Activated CD4-positive, alpha-beta T cell treated with anti-CD3 and anti-CD28 coated beads for 36 hours (primary cell): Measurements from ENCODE around the gene TM6SF1. TPM values are rescaled to one million over a fixed set of nuclear protein-coding genes. Genes with fewer than 3 reads are reported as not detected.
"Not testable (repeated sequence)": the region's sequence is repeated elsewhere in the genome, so short reads cannot be mapped to it uniquely, and the experiment has no call there.

Experiments
- ATAC-seq: fragments of 200-7000 bp; cut with Tn5 transposase; one replicate; pipeline ENCODE4 v1.10.0; 2021; ENCODE audit warnings: mild to moderate bottlenecking, moderate library complexity
- CTCF ChIA-PET: fragments of 350-600 bp; sonication (Branson Sonifier 250); formaldehyde crosslinking; loops from one replicate; lab custom pipeline; 2021; ENCODE audit warnings: antibody characterized with exemption; lab: Charles Lee
- POLR2A ChIA-PET: fragments of 350-600 bp; sonication (Branson Sonifier 250); formaldehyde crosslinking; loops from one replicate; lab custom pipeline; 2021; ENCODE audit warnings: antibody characterized with exemption, inconsistent platforms; lab: Charles Lee
- DNase-seq: peaks from one replicate; pipeline ENCODE4 v3.0.0-alpha.2; 2020
- H3K27ac Mint-ChIP-seq: one replicate; pipeline ENCODE4 v1.8.0; 2021; ENCODE audit warnings: mixed read lengths
- H3K27me3 Mint-ChIP-seq: one replicate; pipeline ENCODE4 v1.8.0; 2021; ENCODE audit warnings: mixed read lengths
- H3K36me3 Mint-ChIP-seq: one replicate; pipeline ENCODE4 v1.8.0; 2021; ENCODE audit warnings: low read depth, mixed read lengths
- H3K4me1 Mint-ChIP-seq: one replicate; pipeline ENCODE4 v1.8.0; 2021; ENCODE audit warnings: mixed read lengths
- H3K4me3 Mint-ChIP-seq: one replicate; pipeline ENCODE4 v1.8.0; 2021; ENCODE audit warnings: mild to moderate bottlenecking, moderate library complexity, mixed read lengths
- H3K9me3 Mint-ChIP-seq: one replicate; pipeline ENCODE4 v1.8.0; 2021; ENCODE audit warnings: low read depth, mixed read lengths
- intact Hi-C, 2 experiments: fragments of 100-400 bp; cut with DNase I in 1 of 2; cut with micrococcal nuclease in 1 of 2; formaldehyde crosslinking; loops; one replicate each; pipeline versions ENCODE4 v1.14.2 to v1.15.1; 2022 to 2024; cut with DNase I, micrococcal nuclease
- total RNA-seq, 2 experiments: library from RNA; stranded (reverse); gene quantifications; one replicate each; pipeline ENCODE4 v1.2.3, GENCODE V29; 2021

TM6SF1 gene
- total RNA-seq, 2 experiments from 2014 or later: 1.3 to 1.5 TPM

DNA sequence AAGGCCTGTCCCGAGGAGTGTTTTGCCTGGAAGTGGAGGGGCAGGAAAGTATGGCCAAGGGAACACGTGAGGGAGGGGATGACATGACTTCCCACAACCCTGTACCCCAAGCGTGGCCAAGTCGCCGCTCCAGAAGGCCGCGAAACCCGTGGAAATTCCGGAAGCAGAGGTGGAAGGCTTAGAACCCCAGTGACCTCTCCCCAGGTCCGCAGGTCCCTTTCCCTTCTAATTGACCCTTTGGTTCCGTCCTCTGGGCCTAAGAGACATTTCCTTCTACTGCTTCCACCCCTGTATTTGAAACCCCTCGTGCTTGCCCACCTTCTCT, 39.8 kb upstream of the TM6SF1 start:
- ATAC-seq (no peak), DNase-seq (no peak)
- Mint-ChIP-seq H3K4me3 (peak overlapping the region; percentile 79), H3K9me3 (peaks cover 7% of the 10 kb centered on the region), H3K36me3 (peaks cover 14% of the 10 kb centered on the region), H3K4me1 (peaks cover 20% of the 10 kb centered on the region), H3K27ac (peak overlapping the region; percentile 74), H3K27me3 (peaks cover 4% of the 10 kb centered on the region)
- ChIA-PET POLR2A (interaction anchor here (1.2 kb wide), 1 partner anchor 49 kb away, joined by 3 read pairs; no protein-coding TSS in a partner anchor), CTCF (interaction anchor here (0.7 to 2.1 kb wide), 4 partner anchors 19 to 214 kb away, joined by 3 to 6 read pairs (median 3); partner anchors contain the start of gene C15orf40)
- intact Hi-C loops: loop anchor here (1.0 to 5.0 kb wide), 13 partner anchors 56 to 1020 kb away; partner anchors contain the start of genes C15orf40 (in 2 of the 2), RPS17 (in 2 of the 2), AP3B2 (in 1 of the 2) and EFL1 (in 1 of the 2)

DNA sequence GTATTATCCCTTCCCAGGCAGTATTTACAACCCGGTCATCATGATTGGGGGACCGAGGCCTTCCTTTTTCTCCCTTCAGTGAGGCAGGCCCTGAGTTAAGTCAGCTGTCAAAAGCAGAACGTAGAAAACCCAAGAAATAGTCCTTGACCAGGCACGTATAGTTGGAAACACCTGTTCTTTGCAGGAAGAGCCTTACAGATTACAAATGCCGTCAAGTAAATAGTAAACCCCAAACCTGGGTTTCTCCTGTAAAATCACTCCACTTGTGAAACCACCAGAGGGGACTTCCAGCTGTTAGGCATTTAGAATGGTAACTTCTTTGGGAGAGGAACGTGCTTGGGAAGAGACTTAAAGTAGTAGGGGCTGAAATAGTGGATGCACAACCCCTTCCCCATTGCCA, 39.4 kb upstream of the TM6SF1 start:
- Mint-ChIP-seq H3K4me1 (peaks cover 20% of the 10 kb centered on the region), H3K4me3 (peak overlapping the region; percentile 79), H3K9me3 (peaks cover 7% of the 10 kb centered on the region), H3K27ac (peak overlapping the region; percentile 74), H3K27me3 (peaks cover 4% of the 10 kb centered on the region), H3K36me3 (peaks cover 14% of the 10 kb centered on the region)
- ChIA-PET CTCF (interaction anchor here (1.2 to 2.1 kb wide), 2 partner anchors 57 to 214 kb away, joined by 3 to 6 read pairs; partner anchors contain the start of gene C15orf40), POLR2A (interaction anchor here (1.2 kb wide), 1 partner anchor 57 kb away, joined by 8 read pairs; no protein-coding TSS in a partner anchor)
- intact Hi-C loops: loop anchor here in 1 of 2 experiments (5.0 kb wide), 2 partner anchors 806 to 1021 kb away; partner anchors contain the start of genes EFL1, MEX3B and SAXO2
- DNase-seq (no peak), ATAC-seq (no peak)

- POLR2A ChIA-PET: interaction anchor here (1.2 kb wide), 1 partner anchor 59 kb away, joined by 8 read pairs; no protein-coding TSS in a partner anchor
These were observed 38.2 kb upstream of the TM6SF1 start for GRCh38 chr15:83069211-83069642.

GRCh38 chr15:83077491-83078230, 29.8 kb upstream of the TM6SF1 start:
- H3K27ac Mint-ChIP-seq: no peak overlapping the region
- H3K27me3 Mint-ChIP-seq: peaks cover 33% of the 10 kb centered on the region
- ChIA-PET CTCF (interaction anchor here (0.7 kb wide), 1 partner anchor 517 kb away, joined by 3 read pairs; no protein-coding TSS in a partner anchor), POLR2A (no interaction called here)
- H3K4me1 Mint-ChIP-seq: peaks cover 2% of the 10 kb centered on the region
- peaks cover 10% of the 10 kb centered on the region for H3K9me3 Mint-ChIP-seq
- intact Hi-C loops: no loop called here
- H3K36me3 Mint-ChIP-seq: no peaks in the 10 kb centered on the region
- DNase-seq: no peak
- no peak overlapping the region for H3K4me3 Mint-ChIP-seq
- ATAC-seq: no peak

More at GRCh38 chr15:83069211-83069642, 38.2 kb upstream of the TM6SF1 start:
- not testable (repeated sequence) for H3K27me3 Mint-ChIP-seq, H3K27ac Mint-ChIP-seq, H3K9me3 Mint-ChIP-seq, H3K4me3 Mint-ChIP-seq
- intact Hi-C loops: loop anchor here in 1 of 2 experiments (5.0 kb wide), 2 partner anchors 807 to 1022 kb away; partner anchors contain the start of genes EFL1, MEX3B and SAXO2
- Mint-ChIP-seq H3K36me3 (peaks cover 14% of the 10 kb centered on the region), H3K4me1 (peaks cover 20% of the 10 kb centered on the region)
- DNase-seq: peak; percentile 59
- peak; percentile 14 for ATAC-seq
- CTCF ChIA-PET: interaction anchor here (1.2 kb wide), 1 partner anchor 57 kb away, joined by 4 read pairs; no protein-coding TSS in a partner anchor

- no peak for DNase-seq
- intact Hi-C loops: no loop called here
- Mint-ChIP-seq H3K27ac (no peak overlapping the region), H3K4me3 (no peak overlapping the region), H3K27me3 (peaks cover 35% of the 10 kb centered on the region), H3K36me3 (no peaks in the 10 kb centered on the region), H3K9me3 (peaks cover 10% of the 10 kb centered on the region), H3K4me1 (peaks cover 2% of the 10 kb centered on the region)
- no peak for ATAC-seq
- POLR2A ChIA-PET: no interaction called here
- CTCF ChIA-PET: interaction anchor here (0.7 kb wide), 1 partner anchor 370 kb away, joined by 3 read pairs; no protein-coding TSS in a partner anchor
These were observed 28.7 kb upstream of the TM6SF1 start for GRCh38 chr15:83078712-83079111.

- CTCF ChIA-PET: no interaction called here
- DNase-seq: no peak
- H3K27me3 Mint-ChIP-seq: peaks cover 28% of the 10 kb centered on the region
- POLR2A ChIA-PET: no interaction called here
- intact Hi-C loops: no loop called here
- H3K4me1 Mint-ChIP-seq: peaks cover 2% of the 10 kb centered on the region
- no peaks in the 10 kb centered on the region for H3K9me3 Mint-ChIP-seq
- ATAC-seq: no peak
- no peak overlapping the region for H3K4me3 Mint-ChIP-seq
- H3K36me3 Mint-ChIP-seq: no peaks in the 10 kb centered on the region
- H3K27ac Mint-ChIP-seq: no peak overlapping the region
These were observed 26.0 kb upstream of the TM6SF1 start for GRCh38 chr15:83081256-83082014.

DNA sequence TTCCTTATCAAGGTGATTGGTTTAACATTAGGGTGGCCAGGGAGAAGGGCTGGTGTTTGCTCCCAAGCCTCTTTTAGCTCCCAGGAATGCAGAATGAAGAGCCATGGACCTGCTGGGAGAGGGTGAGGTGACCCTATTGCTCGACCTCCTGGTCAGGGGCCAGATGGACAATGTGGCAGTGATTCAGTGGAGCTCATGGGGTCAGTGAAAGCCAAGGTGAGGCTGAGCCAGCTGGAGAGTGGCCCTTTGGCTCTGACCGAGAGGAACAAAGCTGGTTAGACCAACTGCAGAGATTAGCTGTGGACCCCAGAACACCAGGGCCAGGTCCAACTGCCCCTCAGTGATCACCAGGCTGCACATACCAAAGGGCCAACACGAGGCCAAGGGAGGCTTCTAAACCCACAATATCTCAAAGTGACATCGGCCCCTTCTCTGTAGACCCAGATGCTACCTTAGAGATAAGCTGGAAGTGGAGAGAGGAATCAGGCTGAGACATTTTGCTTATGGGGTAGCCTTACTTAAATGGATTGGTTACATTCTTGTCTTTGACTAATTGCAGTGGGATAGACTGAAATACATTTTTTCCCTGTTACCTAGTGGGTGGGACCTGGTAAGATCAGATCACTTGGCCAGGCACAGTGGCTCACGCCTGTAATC, 24.6 kb upstream of the TM6SF1 start:
- Mint-ChIP-seq H3K27ac (no peak overlapping the region), H3K9me3 (no peaks in the 10 kb centered on the region), H3K4me3 (no peak overlapping the region), H3K27me3 (peaks cover 23% of the 10 kb centered on the region), H3K4me1 (peaks cover 2% of the 10 kb centered on the region), H3K36me3 (no peaks in the 10 kb centered on the region)
- intact Hi-C loops: no loop called here
- CTCF ChIA-PET: interaction anchor here (0.7 kb wide), 1 partner anchor 779 kb away, joined by 4 read pairs; no protein-coding TSS in a partner anchor
- DNase-seq (no peak), ATAC-seq (no peak)
- POLR2A ChIA-PET: no interaction called here

DNA sequence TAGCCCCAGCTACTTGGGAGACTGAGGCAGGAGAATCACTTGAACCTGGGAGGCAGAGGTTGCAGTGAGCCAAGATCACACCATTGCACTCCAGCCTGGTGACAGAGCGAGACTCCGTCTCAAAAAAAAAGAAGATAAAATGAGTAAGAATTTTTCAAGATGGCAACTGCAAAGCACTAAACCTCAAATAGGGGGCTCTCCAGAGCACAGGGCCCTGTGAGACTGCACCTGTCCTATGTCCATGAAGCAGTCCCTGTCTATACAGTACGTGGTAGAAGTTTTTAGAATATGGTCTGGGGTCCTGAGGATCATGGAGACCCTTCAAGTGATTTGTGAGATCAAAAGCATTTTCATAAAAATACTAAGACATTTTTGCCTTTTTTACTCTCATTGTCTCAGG, 22.0 kb upstream of the TM6SF1 start:
- intact Hi-C loops, H3K4me1 Mint-ChIP-seq, DNase-seq, ATAC-seq, H3K4me3 Mint-ChIP-seq, H3K27ac Mint-ChIP-seq, H3K36me3 Mint-ChIP-seq, H3K9me3 Mint-ChIP-seq, POLR2A ChIA-PET: not testable (repeated sequence)
- CTCF ChIA-PET: interaction anchor here (1.2 kb wide), 1 partner anchor 14 kb away, joined by 4 read pairs; no protein-coding TSS in a partner anchor
- H3K27me3 Mint-ChIP-seq: peaks cover 13% of the 10 kb centered on the region

- POLR2A ChIA-PET, intact Hi-C loops, H3K36me3 Mint-ChIP-seq, DNase-seq, H3K4me1 Mint-ChIP-seq, H3K4me3 Mint-ChIP-seq, ATAC-seq, H3K27ac Mint-ChIP-seq, H3K9me3 Mint-ChIP-seq: not testable (repeated sequence)
- CTCF ChIA-PET: interaction anchor here (1.2 kb wide), 1 partner anchor 14 kb away, joined by 4 read pairs; no protein-coding TSS in a partner anchor
- peaks cover 13% of the 10 kb centered on the region for H3K27me3 Mint-ChIP-seq
These were observed 21.4 kb upstream of the TM6SF1 start for GRCh38 chr15:83085864-83086552.

DNA sequence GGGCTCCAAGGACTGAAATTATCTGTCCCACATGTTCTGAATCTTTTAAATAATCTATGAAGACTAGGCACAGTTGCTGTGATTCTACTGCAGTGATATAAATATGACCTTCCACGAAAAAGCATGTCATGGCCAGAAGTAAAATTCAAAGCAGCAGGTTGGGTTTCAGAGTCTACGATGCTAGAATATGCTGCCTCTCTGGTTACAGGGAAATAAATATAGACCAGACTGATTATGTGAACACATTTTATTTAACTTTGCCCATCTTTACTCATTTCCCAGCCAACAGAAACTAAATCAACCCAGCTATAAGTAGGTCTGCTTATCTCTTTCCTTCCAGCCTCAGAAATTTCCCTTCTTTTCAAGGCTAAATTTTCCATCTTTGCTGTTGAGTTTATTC, 19.9 kb upstream of the TM6SF1 start:
- no peak overlapping the region for H3K27ac Mint-ChIP-seq
- H3K4me1 Mint-ChIP-seq: peaks cover 6% of the 10 kb centered on the region
- H3K27me3 Mint-ChIP-seq: peaks cover 6% of the 10 kb centered on the region
- intact Hi-C loops: no loop called here
- POLR2A ChIA-PET: no interaction called here
- CTCF ChIA-PET: interaction anchor here (0.6 kb wide), 1 partner anchor 73 kb away, joined by 3 read pairs; no protein-coding TSS in a partner anchor
- DNase-seq (no peak), ATAC-seq (no peak)
- no peaks in the 10 kb centered on the region for H3K9me3 Mint-ChIP-seq
- H3K36me3 Mint-ChIP-seq: no peaks in the 10 kb centered on the region
- no peak overlapping the region for H3K4me3 Mint-ChIP-seq
